Left lobe of liver (tissue), 2 donors: ENCODE results near the gene HOXA6. TPM values are rescaled to one million over a fixed set of nuclear protein-coding genes. Genes with fewer than 3 reads are reported as not detected.

Experiments used
- ATAC-seq: fragments of 200-7000 bp; cut with Tn5 transposase; one replicate; pipeline ENCODE4 v1.9.1; 2020; ENCODE audit warnings: mild to moderate bottlenecking, moderate library complexity
- DNase-seq: peaks from one replicate; pipeline ENCODE4 v3.0.0-alpha.2; 2020; ENCODE audit warnings: low spot score
- total RNA-seq: library from RNA; stranded (reverse); gene quantifications from one replicate; pipeline ENCODE4 v1.2.1, GENCODE V29; 2021
- donor health status: DM: no; HTN: no; CAD: no; lungs with moderate emphysema.
- donor health status: DM: no; HTN: yes; CAD: no.

The HOXA6 gene
- total RNA-seq, 1 donor from 2014 or later = not detected

GRCh38 chr7:27126596-27127327 is 20.8 kb downstream of the HOXA6 start:
- ATAC-seq = no peak
- DNase-seq = no peak

- no peak for ATAC-seq
- DNase-seq = no peak
Observed at GRCh38 chr7:27125986-27126394, 21.6 kb downstream of the HOXA6 start.

- peak; percentile 15 for DNase-seq
Observed at GRCh38 chr7:27124902-27125689, 22.5 kb downstream of the HOXA6 start.

GRCh38 chr7:27124096-27124901 is 23.3 kb downstream of the HOXA6 start:
- peak; percentile 42 for DNase-seq
- no peak for ATAC-seq

More at GRCh38 chr7:27124902-27125689, 22.5 kb downstream of the HOXA6 start:
- no peak for ATAC-seq

- ATAC-seq = no peak
- peak; percentile 40 for DNase-seq
Observed at GRCh38 chr7:27123477-27124053, 24.0 kb downstream of the HOXA6 start.

- no peak for ATAC-seq
- peak; percentile 44 for DNase-seq
Observed at GRCh38 chr7:27123007-27123476, 24.5 kb downstream of the HOXA6 start.

- DNase-seq (peak; percentile 76), ATAC-seq (peak; percentile 76)
Observed at GRCh38 chr7:27122077-27122910, 25.3 kb downstream of the HOXA6 start.

GRCh38 chr7:27121684-27122076 is 25.9 kb downstream of the HOXA6 start:
- ATAC-seq = no peak
- DNase-seq = no peak

- DNase-seq (peak; percentile 16), ATAC-seq (no peak)
Observed at GRCh38 chr7:27119412-27119911, 28.1 kb downstream of the HOXA6 start.

- DNase-seq (peak; percentile 22), ATAC-seq (no peak)
Observed at GRCh38 chr7:27118580-27118979, 29.0 kb downstream of the HOXA6 start.

GRCh38 chr7:27117887-27118491 is 29.6 kb downstream of the HOXA6 start:
- ATAC-seq = no peak
- peak; percentile 38 for DNase-seq

GRCh38 chr7:27116962-27117886 is 30.4 kb downstream of the HOXA6 start:
- peak; percentile 30 for DNase-seq
- no peak for ATAC-seq

GRCh38 chr7:27116031-27116961 is 31.3 kb downstream of the HOXA6 start:
- ATAC-seq = no peak
- peak; percentile 18 for DNase-seq

- ATAC-seq (no peak), DNase-seq (no peak)
Observed at GRCh38 chr7:27115221-27116026, 32.1 kb downstream of the HOXA6 start.

GRCh38 chr7:27114881-27115220 is 32.7 kb downstream of the HOXA6 start:
- DNase-seq (no peak), ATAC-seq (no peak)
